ENCODE results near the gene UBXN1.
"Not testable (repeated sequence)": the region's sequence is repeated elsewhere in the genome, so short reads cannot be mapped to it uniquely, and the experiment has no call there.

UBXN1 gene

DNA sequence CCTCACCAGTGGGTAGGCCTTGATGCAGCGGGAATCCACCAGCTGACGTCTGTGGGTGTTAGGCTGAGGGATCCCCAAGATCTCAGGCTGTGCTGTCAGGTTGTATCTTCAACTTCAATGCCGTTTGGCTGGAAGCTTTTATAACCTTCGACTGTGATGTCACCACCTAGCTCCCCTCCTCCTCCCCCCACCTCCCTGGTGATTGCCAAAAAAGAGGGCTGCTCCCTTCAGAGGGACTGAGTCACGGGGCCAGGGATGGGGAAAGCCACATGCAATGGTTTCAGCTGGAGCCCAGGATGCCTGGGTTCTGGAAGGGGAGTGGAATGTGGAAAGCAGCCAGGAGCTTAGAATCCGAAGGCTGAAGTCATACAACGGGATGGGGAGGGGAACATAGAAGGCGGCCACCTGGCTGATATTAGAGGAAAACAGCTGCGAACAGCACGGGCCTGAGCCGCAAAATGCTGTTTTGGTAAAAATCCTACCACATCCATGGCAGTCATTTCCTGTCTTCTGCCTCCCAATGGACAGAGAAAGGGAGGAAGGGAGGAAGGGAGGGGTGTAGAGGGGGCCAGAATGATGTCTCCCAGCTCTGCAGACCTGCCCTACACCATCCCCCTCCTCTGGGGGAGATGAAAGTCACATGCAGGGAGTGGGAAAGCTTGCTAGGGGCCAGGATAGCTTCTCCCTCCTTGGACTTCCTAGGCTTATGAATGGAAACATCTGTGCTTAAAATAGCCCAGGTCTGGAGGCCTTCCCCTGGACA lies 10.7 kb upstream of the UBXN1 start, which contains the start of gene LRRN4CL:
Gene LRRN4CL, minus strand, starts transcription at position 110 of the 763 bp plus-strand sequence. CDS start 1,022 bp downstream, outside the sequence.
- Histone ChIP-seq H3K4me1 (ENCODE audit: control insufficient read depth, insufficient read depth, low read length) (no peaks in the 10 kb centered on the region), H3K4me3 (ENCODE audit: low read length) (no peak within 1 kb of the TSS), H3K9me3 (ENCODE audit: control insufficient read depth, insufficient read depth, low read length) (no peaks in the 10 kb centered on the region), H3K27me3 (ENCODE audit: control insufficient read depth, insufficient read depth, low read length) (no peaks in the 10 kb centered on the region), H3K27ac (ENCODE audit: low read length) (no peak within 1 kb of the TSS), H3K36me3 (ENCODE audit: control insufficient read depth, insufficient read depth, low read length) (peaks cover 16% of the 10 kb centered on the region)
- DNase-seq (ENCODE audit: low read depth, low spot score) = no peak
- WGBS (ENCODE audit: insufficient coverage, insufficient read length) = no CpG with 5 or more reads among the region's 11 CpGs

DNA sequence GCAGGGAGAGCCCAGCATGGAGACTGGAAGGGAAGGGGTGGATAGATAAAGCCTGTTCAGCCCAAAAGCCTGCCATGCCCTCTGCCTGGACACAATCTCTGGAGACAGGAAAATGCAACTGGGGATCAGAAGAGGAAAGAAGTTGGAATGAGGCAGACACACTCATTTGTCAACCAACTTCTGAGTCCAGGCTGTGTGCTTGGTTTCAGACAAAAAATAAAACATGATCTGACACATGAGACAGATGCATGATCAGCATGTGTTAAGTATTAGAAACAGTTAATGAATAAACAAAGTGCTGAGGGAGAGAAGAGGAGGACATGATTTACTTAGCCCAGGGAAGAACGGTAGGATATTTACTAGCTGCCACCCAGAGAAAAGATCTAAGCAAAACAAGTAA lies 9.6 kb upstream of the UBXN1 start:
- WGBS (ENCODE audit: insufficient coverage, insufficient read length) = no CpG with 5 or more reads among the region's 1 CpG
- peaks cover 16% of the 10 kb centered on the region for H3K36me3 ChIP-seq (ENCODE audit: control insufficient read depth, insufficient read depth, low read length)
- no peaks in the 10 kb centered on the region for H3K9me3 ChIP-seq (ENCODE audit: control insufficient read depth, insufficient read depth, low read length)
- no peaks in the 10 kb centered on the region for H3K27me3 ChIP-seq (ENCODE audit: control insufficient read depth, insufficient read depth, low read length)
- H3K27ac ChIP-seq (ENCODE audit: low read length) = no peak overlapping the region
- H3K4me3 ChIP-seq (ENCODE audit: low read length) = no peak overlapping the region
- no peaks in the 10 kb centered on the region for H3K4me1 ChIP-seq (ENCODE audit: control insufficient read depth, insufficient read depth, low read length)
- no peak for DNase-seq (ENCODE audit: low read depth, low spot score)

DNA sequence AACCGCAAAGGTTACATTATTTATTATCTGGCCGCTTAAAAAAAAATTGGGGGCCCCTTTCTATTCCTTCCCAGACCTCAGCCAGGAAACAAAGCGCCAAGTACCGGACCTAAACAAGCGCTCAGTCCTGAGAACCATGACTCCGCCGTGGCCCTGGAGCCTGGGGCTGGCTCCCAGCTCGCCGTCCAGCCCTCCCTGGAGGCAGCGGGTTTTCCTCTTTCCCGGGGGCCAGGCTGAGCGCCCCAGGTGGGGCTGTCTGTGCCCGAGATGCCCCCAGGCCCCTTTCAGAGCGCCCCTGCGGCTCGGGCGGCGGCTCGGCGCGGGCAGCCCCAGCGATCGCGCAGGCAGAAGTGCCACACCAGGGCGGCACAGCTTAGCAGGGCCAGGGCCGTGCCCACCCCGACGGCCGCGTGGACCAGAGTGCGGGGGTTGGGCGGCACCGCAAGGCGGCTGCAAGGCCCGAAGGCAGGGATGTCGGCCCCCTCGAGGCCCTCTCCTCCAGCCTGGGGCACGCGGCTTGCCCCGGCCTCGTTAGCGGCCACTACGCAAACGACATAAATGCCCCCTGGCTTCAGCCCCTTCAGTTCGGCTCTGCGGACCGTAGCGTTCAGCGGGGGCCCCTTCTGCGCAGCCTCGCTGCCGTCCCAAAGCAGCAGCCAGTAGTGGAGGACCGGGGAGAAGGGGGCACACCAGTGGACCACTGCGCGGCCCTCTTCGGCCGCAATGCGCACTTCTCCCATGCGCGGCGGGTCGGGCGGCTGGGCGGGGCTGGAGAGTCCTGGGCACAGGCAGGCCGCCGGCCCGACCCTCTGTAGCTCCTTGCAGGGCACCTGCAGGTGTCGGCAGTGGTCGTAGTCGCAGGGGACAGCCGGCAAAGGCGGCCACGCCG lies 8.9 kb upstream of the UBXN1 start:
- no peak overlapping the region for H3K27ac ChIP-seq (ENCODE audit: low read length)
- no peak for DNase-seq (ENCODE audit: low read depth, low spot score)
- 100% methylated on average over 2 of the region's 74 CpGs for WGBS (ENCODE audit: insufficient coverage, insufficient read length)
- H3K9me3 ChIP-seq (ENCODE audit: control insufficient read depth, insufficient read depth, low read length) = no peaks in the 10 kb centered on the region
- peaks cover 16% of the 10 kb centered on the region for H3K36me3 ChIP-seq (ENCODE audit: control insufficient read depth, insufficient read depth, low read length)
- H3K27me3 ChIP-seq (ENCODE audit: control insufficient read depth, insufficient read depth, low read length) = no peaks in the 10 kb centered on the region
- H3K4me3 ChIP-seq (ENCODE audit: low read length) = no peak overlapping the region
- H3K4me1 ChIP-seq (ENCODE audit: control insufficient read depth, insufficient read depth, low read length) = no peaks in the 10 kb centered on the region

DNA sequence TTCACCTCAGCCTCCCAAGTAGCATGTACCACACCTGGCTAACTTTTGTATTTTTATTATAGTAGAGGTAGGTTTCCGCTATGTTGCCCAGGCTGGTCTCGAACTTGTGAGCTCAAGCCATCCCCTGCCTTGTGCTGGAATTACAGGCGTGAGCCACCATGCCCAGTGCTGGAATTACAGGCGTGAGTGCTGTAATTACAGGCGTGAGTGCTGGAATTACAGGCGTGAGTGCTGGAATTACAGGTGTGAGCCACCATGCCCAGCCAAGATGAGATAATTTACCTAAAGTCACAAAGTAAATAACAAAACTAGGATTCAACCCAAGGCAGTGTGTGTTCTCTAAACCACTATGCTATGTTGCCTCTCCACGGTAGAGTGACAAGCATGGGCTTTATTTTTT lies 3.6 kb upstream of the UBXN1 start:
- no peak overlapping the region for H3K4me3 ChIP-seq (ENCODE audit: low read length)
- no peak for DNase-seq (ENCODE audit: low read depth, low spot score)
- H3K4me1 ChIP-seq (ENCODE audit: control insufficient read depth, insufficient read depth, low read length) = no peaks in the 10 kb centered on the region
- H3K9me3 ChIP-seq (ENCODE audit: control insufficient read depth, insufficient read depth, low read length) = no peaks in the 10 kb centered on the region
- H3K27ac ChIP-seq (ENCODE audit: low read length) = no peak overlapping the region
- peaks cover 2% of the 10 kb centered on the region for H3K36me3 ChIP-seq (ENCODE audit: control insufficient read depth, insufficient read depth, low read length)
- no peaks in the 10 kb centered on the region for H3K27me3 ChIP-seq (ENCODE audit: control insufficient read depth, insufficient read depth, low read length)
- WGBS (ENCODE audit: insufficient coverage, insufficient read length) = no CpG with 5 or more reads among the region's 7 CpGs

DNA sequence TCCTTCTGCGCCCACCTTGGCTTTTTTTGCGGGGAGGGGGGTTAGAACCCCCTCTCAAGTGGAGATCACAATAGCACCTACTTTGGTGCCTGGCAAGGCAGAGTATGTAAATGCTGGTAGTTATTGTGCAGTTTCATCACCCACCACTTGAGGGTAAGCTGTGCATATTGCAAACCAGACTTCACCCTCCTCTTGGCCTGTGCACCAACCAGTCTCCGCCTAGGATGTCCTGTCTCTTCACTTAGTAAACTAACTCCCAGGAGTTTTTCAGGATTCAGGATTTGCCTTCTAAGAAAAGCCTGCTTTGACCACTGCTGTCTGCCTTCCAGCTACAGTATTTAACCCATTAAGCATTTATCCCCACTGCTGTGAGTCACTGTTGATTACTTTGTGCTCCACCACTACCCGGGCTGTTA lies 2.0 kb upstream of the UBXN1 start:
- no peak for DNase-seq (ENCODE audit: low read depth, low spot score)
- Histone ChIP-seq H3K9me3 (ENCODE audit: control insufficient read depth, insufficient read depth, low read length) (no peaks in the 10 kb centered on the region), H3K4me3 (ENCODE audit: low read length) (no peak overlapping the region), H3K36me3 (ENCODE audit: control insufficient read depth, insufficient read depth, low read length) (peaks cover 4% of the 10 kb centered on the region; the same call in 1 of the 2 replicates), H3K4me1 (ENCODE audit: control insufficient read depth, insufficient read depth, low read length) (no peaks in the 10 kb centered on the region), H3K27me3 (ENCODE audit: control insufficient read depth, insufficient read depth, low read length) (no peaks in the 10 kb centered on the region), H3K27ac (ENCODE audit: low read length) (no peak overlapping the region)
- no CpG with 5 or more reads among the region's 4 CpGs for WGBS (ENCODE audit: insufficient coverage, insufficient read length)

DNA sequence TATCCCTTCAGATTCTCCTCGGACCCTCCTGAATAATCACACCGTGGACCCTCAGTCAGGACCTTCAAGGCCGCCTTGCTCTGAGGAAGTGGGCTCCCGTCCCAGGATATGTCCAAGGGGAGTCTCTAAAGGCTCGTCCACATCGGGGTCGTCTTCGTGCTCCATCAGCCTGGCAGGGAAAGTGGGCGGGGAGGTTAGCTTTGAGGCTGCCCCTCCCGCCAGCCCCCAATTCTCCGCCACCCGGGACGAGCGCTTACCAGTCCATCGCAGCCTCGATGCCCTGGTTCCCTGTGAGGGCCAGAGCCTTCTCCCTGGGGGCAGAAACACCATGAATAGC lies 472 bp downstream of the UBXN1 start:
- Histone ChIP-seq H3K4me1 (ENCODE audit: control insufficient read depth, insufficient read depth, low read length) (no peaks in the 10 kb centered on the region), H3K4me3 (ENCODE audit: low read length) (peak overlapping the region; percentile 94), H3K9me3 (ENCODE audit: control insufficient read depth, insufficient read depth, low read length) (no peaks in the 10 kb centered on the region), H3K36me3 (ENCODE audit: control insufficient read depth, insufficient read depth, low read length) (peaks cover 4% of the 10 kb centered on the region; the same call in 1 of the 2 replicates), H3K27ac (ENCODE audit: low read length) (no peak overlapping the region), H3K27me3 (ENCODE audit: control insufficient read depth, insufficient read depth, low read length) (no peaks in the 10 kb centered on the region)
- DNase-seq (ENCODE audit: low read depth, low spot score) = no peak
- no CpG with 5 or more reads among the region's 16 CpGs for WGBS (ENCODE audit: insufficient coverage, insufficient read length)

DNA sequence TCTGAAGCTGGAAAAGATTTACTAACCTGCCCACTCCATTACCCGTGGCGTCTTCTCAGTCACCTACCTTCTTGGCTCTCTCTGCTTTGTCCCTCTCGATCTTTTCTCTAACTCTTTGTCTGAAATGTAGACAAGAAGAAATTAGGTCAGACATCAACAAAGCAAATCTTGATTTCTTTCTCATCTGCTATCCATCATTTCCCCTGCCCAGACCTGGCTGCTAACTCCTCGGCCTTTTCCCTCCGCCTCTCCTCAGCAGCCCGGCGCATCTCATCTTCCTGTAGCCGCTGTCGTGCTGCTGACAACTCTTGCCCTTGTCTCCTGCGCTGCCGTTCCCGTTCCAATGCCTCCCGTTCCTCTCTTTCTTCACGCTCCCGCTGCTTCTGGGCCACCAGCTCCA lies 1.2 kb downstream of the UBXN1 start:
- Histone ChIP-seq H3K9me3 (ENCODE audit: control insufficient read depth, insufficient read depth, low read length) (no peaks in the 10 kb centered on the region), H3K36me3 (ENCODE audit: control insufficient read depth, insufficient read depth, low read length) (peaks cover 4% of the 10 kb centered on the region; the same call in 1 of the 2 replicates), H3K4me1 (ENCODE audit: control insufficient read depth, insufficient read depth, low read length) (no peaks in the 10 kb centered on the region), H3K27ac (ENCODE audit: low read length) (no peak overlapping the region), H3K4me3 (ENCODE audit: low read length) (no peak overlapping the region), H3K27me3 (ENCODE audit: control insufficient read depth, insufficient read depth, low read length) (no peaks in the 10 kb centered on the region)
- no peak for DNase-seq (ENCODE audit: low read depth, low spot score)
- no CpG with 5 or more reads among the region's 15 CpGs for WGBS (ENCODE audit: insufficient coverage, insufficient read length)

DNA sequence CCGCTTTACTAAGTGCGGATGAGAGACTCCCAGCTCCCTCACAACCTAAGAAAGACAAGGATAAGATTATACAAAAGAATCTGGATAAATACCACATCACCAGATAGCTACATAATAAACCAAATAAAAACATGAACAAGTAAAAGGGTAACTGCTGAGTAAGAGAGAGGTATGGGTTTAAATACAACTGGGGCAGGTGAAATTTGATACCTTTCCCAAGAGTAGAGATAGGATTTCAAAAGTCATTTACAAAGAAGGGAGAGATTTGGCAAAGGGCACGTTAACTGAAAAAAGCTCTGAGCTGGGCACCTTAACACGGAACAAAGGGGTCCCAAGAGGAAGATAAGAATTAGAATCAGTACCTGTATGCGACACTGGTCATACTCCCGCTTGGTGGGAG lies 1.7 kb downstream of the UBXN1 start:
- WGBS (ENCODE audit: insufficient coverage, insufficient read length) = no CpG with 5 or more reads among the region's 6 CpGs
- Histone ChIP-seq H3K4me1 (ENCODE audit: control insufficient read depth, insufficient read depth, low read length) (no peaks in the 10 kb centered on the region), H3K27me3 (ENCODE audit: control insufficient read depth, insufficient read depth, low read length) (no peaks in the 10 kb centered on the region), H3K9me3 (ENCODE audit: control insufficient read depth, insufficient read depth, low read length) (no peaks in the 10 kb centered on the region), H3K27ac (ENCODE audit: low read length) (no peak overlapping the region), H3K36me3 (ENCODE audit: control insufficient read depth, insufficient read depth, low read length) (peaks cover 4% of the 10 kb centered on the region; the same call in 1 of the 2 replicates), H3K4me3 (ENCODE audit: low read length) (no peak overlapping the region)
- no peak for DNase-seq (ENCODE audit: low read depth, low spot score)

DNA sequence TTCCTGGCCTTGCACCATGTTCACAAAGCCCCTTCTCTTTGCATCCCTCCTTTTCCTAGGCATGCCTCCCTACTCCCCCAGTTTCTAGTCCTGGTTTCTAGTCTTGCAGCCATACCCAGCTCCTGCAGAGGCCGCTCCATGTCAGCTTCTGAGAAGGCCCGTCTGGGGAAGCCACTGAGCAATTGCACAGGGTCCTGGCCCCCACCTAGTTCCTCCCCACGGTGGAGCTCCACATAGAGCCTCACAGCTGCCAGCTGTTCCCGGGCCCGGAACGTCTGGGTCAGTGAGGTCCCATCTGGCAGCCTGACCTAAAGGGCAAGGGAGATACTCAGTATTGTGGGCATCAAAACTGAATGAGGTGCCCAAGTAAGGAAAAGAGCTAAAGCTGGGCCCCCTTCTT lies 2.2 kb downstream of the UBXN1 start:
- no peaks in the 10 kb centered on the region for H3K9me3 ChIP-seq (ENCODE audit: control insufficient read depth, insufficient read depth, low read length)
- WGBS (ENCODE audit: insufficient coverage, insufficient read length) = no CpG with 5 or more reads among the region's 6 CpGs
- H3K36me3 ChIP-seq (ENCODE audit: control insufficient read depth, insufficient read depth, low read length) = peaks cover 8% of the 10 kb centered on the region
- H3K27ac ChIP-seq (ENCODE audit: low read length) = no peak overlapping the region
- no peak overlapping the region for H3K4me3 ChIP-seq (ENCODE audit: low read length)
- no peak for DNase-seq (ENCODE audit: low read depth, low spot score)
- no peaks in the 10 kb centered on the region for H3K27me3 ChIP-seq (ENCODE audit: control insufficient read depth, insufficient read depth, low read length)
- H3K4me1 ChIP-seq (ENCODE audit: control insufficient read depth, insufficient read depth, low read length) = no peaks in the 10 kb centered on the region

DNA sequence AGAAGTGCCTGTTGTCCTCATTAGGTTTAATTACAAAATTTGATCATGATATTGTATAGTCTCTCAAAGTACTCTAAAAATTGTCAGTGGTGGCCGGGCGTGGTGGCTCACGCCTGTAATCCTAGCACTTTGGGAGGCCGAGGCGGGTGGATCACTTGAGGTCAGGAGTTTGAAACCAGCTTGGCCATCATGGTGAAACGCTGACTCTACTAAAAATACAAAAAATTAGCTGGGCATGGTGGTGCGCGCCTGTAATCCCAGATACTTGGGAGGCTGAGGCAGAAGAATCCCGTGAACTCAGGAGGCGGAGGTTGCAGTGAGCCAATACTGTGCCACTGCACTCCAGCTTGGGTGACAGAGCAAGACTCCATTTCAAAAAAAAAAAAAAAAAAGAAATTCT lies 3.5 kb downstream of the UBXN1 start:
- not testable (repeated sequence) for H3K4me3 ChIP-seq (ENCODE audit: low read length); H3K9me3 ChIP-seq (ENCODE audit: control insufficient read depth, insufficient read depth, low read length); H3K27me3 ChIP-seq (ENCODE audit: control insufficient read depth, insufficient read depth, low read length); H3K27ac ChIP-seq (ENCODE audit: low read length); H3K4me1 ChIP-seq (ENCODE audit: control insufficient read depth, insufficient read depth, low read length); DNase-seq (ENCODE audit: low read depth, low spot score); H3K36me3 ChIP-seq (ENCODE audit: control insufficient read depth, insufficient read depth, low read length)
- WGBS (ENCODE audit: insufficient coverage, insufficient read length) = no CpG with 5 or more reads among the region's 10 CpGs
